ENCODE measurements around the gene KCNH8. TPM values are rescaled to one million over a fixed set of nuclear protein-coding genes. Genes with fewer than 3 reads are reported as not detected.

KCNH8 gene
- polyA plus RNA-seq, 3 donors = 0.03 TPM; not detected in 2

DNA sequence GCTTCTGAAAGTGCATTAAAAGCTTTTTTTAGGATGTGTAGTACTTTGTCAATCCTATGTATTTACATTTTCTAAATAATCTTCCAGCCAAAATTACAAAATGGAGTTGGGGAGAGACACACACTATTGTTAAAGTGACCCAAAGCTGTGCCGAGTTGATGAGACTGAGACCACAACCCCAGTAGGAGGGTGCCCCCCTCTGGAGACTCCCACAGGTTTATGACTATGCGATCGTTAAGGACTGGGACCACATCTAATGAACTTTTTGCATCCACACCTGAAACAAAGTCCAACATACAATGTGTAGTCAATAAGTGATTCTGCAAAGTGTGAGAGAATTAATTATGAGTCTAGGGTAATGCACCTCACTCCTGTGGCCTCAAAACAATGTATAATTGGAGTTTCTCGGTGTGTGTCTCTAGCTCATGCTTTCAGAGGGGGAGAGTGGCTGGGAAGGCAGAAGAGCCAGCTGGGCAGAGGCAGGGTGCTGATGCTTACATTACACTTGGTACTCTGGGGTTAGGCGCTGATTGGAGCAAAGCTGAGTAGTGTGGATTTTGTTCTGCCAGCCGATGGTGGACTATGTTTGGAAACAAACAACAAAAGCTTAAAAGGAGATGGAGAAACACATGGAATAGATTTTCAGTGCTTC is 102.8 kb downstream of the KCNH8 start:
- peaks cover 2 to 6% of the 10 kb centered on the region in 2 donors for H3K4me1 ChIP-seq (ENCODE audit: control insufficient read depth in 1 of 2, insufficient read depth in 2 of 2, low read length in 2 of 2)
- no peaks in the 10 kb centered on the region for H3K36me3 Mint-ChIP-seq
- H3K27me3 ChIP-seq (ENCODE audit: control insufficient read depth in 2 of 2, insufficient read depth in 2 of 2, low read length in 2 of 2) = no peaks in the 10 kb centered on the region
- intact Hi-C loops (cut with micrococcal nuclease) = no loop called here
- H3K27ac ChIP-seq (ENCODE audit: low read depth in 1 of 2, low read length in 2 of 2) = no peak overlapping the region
- H4K20me1 ChIP-seq (ENCODE audit: insufficient read depth, low read length) = no peaks in the 10 kb centered on the region
- no peaks in the 10 kb centered on the region for H3K9me3 ChIP-seq (replicated peaks in 1 of 2; ENCODE audit: control insufficient read depth in 1 of 2, insufficient read depth in 1 of 2, low read length in 2 of 2)
- no peak overlapping the region for H3K9ac ChIP-seq (ENCODE audit: insufficient read depth, low read length, poor library complexity, severe bottlenecking)
- H3K27ac Mint-ChIP-seq = no peak overlapping the region
- no peaks in the 10 kb centered on the region for H3K79me2 ChIP-seq (ENCODE audit: insufficient read depth, low read length)
- H3K36me3 ChIP-seq (replicated peaks in 1 of 2; ENCODE audit: control insufficient read depth in 1 of 2, insufficient read depth in 2 of 2, low read length in 2 of 2) = no peaks in the 10 kb centered on the region
- H3K4me3 ChIP-seq (replicated peaks in 1 of 3; ENCODE audit: low read depth in 2 of 3, low read length in 3 of 3) = no peak overlapping the region
- no peak for DNase-seq
- 96% methylated on average over 3 of the region's 6 CpGs for WGBS (ENCODE audit: insufficient coverage)
- peaks cover 12% of the 10 kb centered on the region for H3K4me1 Mint-ChIP-seq
- no peak overlapping the region for H2AFZ ChIP-seq (ENCODE audit: insufficient read depth, low read depth, low read length, poor library complexity, severe bottlenecking)
- H3K9me3 Mint-ChIP-seq = peaks cover 0 to 6% (median 2%) of the 10 kb centered on the region in 7 donors
- no peak overlapping the region for H3K4me2 ChIP-seq (replicated peaks; ENCODE audit: extremely low read depth, low read length, poor library complexity, severe bottlenecking)
- TF ChIP-seq, protein P1, sequence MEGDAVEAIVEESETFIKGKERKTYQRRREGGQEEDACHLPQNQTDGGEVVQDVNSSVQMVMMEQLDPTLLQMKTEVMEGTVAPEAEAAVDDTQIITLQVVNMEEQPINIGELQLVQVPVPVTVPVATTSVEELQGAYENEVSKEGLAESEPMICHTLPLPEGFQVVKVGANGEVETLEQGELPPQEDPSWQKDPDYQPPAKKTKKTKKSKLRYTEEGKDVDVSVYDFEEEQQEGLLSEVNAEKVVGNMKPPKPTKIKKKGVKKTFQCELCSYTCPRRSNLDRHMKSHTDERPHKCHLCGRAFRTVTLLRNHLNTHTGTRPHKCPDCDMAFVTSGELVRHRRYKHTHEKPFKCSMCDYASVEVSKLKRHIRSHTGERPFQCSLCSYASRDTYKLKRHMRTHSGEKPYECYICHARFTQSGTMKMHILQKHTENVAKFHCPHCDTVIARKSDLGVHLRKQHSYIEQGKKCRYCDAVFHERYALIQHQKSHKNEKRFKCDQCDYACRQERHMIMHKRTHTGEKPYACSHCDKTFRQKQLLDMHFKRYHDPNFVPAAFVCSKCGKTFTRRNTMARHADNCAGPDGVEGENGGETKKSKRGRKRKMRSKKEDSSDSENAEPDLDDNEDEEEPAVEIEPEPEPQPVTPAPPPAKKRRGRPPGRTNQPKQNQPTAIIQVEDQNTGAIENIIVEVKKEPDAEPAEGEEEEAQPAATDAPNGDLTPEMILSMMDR (IDR thresholded peaks at IDR 0.05) = no peak
- H3K27me3 Mint-ChIP-seq (ENCODE audit: low read depth in 3 of 3) = no peaks in the 10 kb centered on the region
- H3K4me3 Mint-ChIP-seq = no peak overlapping the region

GRCh38 chr3:19254189-19254588 is 105.9 kb downstream of the KCNH8 start:
- Histone ChIP-seq H3K9ac (ENCODE audit: insufficient read depth, low read length, poor library complexity, severe bottlenecking) (no peak overlapping the region), H3K27ac (ENCODE audit: low read depth in 1 of 2, low read length in 2 of 2) (no peak overlapping the region), H2AFZ (ENCODE audit: insufficient read depth, low read depth, low read length, poor library complexity, severe bottlenecking) (no peak overlapping the region), H3K4me1 (ENCODE audit: control insufficient read depth in 1 of 2, insufficient read depth in 2 of 2, low read length in 2 of 2) (peaks cover 2 to 6% of the 10 kb centered on the region in 2 donors), H3K9me3 (replicated peaks in 1 of 2; ENCODE audit: control insufficient read depth in 1 of 2, insufficient read depth in 1 of 2, low read length in 2 of 2) (no peaks in the 10 kb centered on the region), H3K36me3 (replicated peaks in 1 of 2; ENCODE audit: control insufficient read depth in 1 of 2, insufficient read depth in 2 of 2, low read length in 2 of 2) (no peaks in the 10 kb centered on the region), H4K20me1 (ENCODE audit: insufficient read depth, low read length) (no peaks in the 10 kb centered on the region), H3K4me3 (replicated peaks in 1 of 3; ENCODE audit: low read depth in 2 of 3, low read length in 3 of 3) (no peak overlapping the region), H3K27me3 (ENCODE audit: control insufficient read depth in 2 of 2, insufficient read depth in 2 of 2, low read length in 2 of 2) (no peaks in the 10 kb centered on the region), H3K4me2 (replicated peaks; ENCODE audit: extremely low read depth, low read length, poor library complexity, severe bottlenecking) (no peak overlapping the region), H3K79me2 (ENCODE audit: insufficient read depth, low read length) (no peaks in the 10 kb centered on the region)
- no peak for DNase-seq
- H3K27me3 Mint-ChIP-seq (ENCODE audit: low read depth in 3 of 3) = no peaks in the 10 kb centered on the region
- TF ChIP-seq, protein P1 (IDR thresholded peaks at IDR 0.05) = no peak
- intact Hi-C loops (cut with micrococcal nuclease) = no loop called here
- peaks cover 15% of the 10 kb centered on the region for H3K4me1 Mint-ChIP-seq
- H3K4me3 Mint-ChIP-seq = no peak overlapping the region
- no CpG with 5 or more reads among the region's 2 CpGs for WGBS (ENCODE audit: insufficient coverage)
- no peak overlapping the region for H3K27ac Mint-ChIP-seq
- H3K9me3 Mint-ChIP-seq = peaks cover 0 to 9% (median 3%) of the 10 kb centered on the region in 7 donors
- H3K36me3 Mint-ChIP-seq = no peaks in the 10 kb centered on the region
